ENCODE measurements around the gene RANBP3L.

The RANBP3L gene

GRCh38 chr5:36323926-36324781 is 22.5 kb upstream of the RANBP3L start:
- DNase-seq (ENCODE audit: low read depth) = no peak
- no peak overlapping the region for H3K4me3 ChIP-seq (ENCODE audit: low read depth, low read length)
- TF ChIP-seq CTCF (IDR thresholded peaks at IDR 0.05; ENCODE audit: low read depth, low read length, missing control alignments) = no peak

DNA sequence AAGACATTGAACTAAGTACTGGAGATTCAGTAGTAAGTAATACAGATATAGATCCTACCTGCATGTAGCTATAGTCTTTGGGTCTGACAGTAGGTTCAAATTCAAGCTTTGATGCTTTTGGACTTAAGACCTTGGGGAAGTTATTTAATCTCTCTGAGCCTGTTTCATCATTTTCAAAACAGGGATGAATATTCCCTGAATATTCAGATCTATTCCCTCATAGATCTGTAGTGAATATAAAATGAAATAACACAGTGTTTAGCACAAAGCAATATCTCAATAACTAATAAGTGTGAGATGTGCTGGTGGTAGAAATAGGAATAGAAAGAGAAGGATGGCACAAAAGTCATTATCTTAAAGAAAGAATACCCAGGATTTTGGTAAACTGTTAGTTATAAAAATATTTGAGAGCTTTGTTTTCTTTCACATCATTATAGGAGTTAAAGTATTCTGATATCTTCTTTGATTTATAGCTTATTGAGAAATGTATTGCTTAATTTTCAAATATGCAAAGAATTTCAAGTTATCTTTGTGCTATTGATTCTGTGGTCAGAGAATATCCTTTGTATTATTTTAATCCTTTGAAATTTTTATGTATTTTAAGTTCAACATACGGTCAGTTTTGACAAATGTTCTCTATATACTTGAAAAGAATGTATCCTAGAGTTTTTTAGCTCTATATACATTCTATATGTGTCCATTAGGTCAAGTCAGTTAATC is 11.4 kb upstream of the RANBP3L start:
- DNase-seq (ENCODE audit: low read depth) = no peak
- TF ChIP-seq CTCF (IDR thresholded peaks at IDR 0.05; ENCODE audit: low read depth, low read length, missing control alignments) = no peak

DNA sequence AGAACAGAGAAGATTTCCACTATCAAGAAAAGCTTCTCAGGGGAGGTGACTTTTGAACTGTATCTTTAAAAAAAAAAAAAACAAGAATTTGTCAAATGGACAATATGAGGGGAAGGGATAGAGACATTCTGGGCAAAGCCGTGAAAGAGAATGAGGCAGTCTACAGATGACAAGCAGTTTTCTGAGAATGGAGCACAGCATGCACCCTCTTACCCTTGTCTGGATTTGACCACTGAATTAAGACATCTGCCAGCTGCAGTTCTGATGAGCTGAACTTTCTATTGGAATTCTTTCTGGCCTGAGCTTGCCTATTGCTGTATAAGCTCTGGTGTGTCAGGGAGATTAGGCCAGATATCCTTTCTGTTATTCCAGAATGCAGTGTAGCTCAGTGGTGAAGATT is 10.3 kb upstream of the RANBP3L start:
- DNase-seq (ENCODE audit: low read depth) = no peak
- H3K4me3 ChIP-seq (ENCODE audit: low read depth, low read length) = no peak overlapping the region
- TF ChIP-seq CTCF (IDR thresholded peaks at IDR 0.05; ENCODE audit: low read depth, low read length, missing control alignments) = no peak

More for the DNA sequence above, 11.4 kb upstream of the RANBP3L start:
- H3K4me3 ChIP-seq (ENCODE audit: low read depth, low read length) = no peak overlapping the region

- H3K4me3 ChIP-seq (ENCODE audit: low read depth, low read length) = no peak overlapping the region
- DNase-seq (ENCODE audit: low read depth) = no peak
- no peak for TF ChIP-seq CTCF (IDR thresholded peaks at IDR 0.05; ENCODE audit: low read depth, low read length, missing control alignments)
Measured at GRCh38 chr5:36310138-36310537, 8.4 kb upstream of the RANBP3L start.

DNA sequence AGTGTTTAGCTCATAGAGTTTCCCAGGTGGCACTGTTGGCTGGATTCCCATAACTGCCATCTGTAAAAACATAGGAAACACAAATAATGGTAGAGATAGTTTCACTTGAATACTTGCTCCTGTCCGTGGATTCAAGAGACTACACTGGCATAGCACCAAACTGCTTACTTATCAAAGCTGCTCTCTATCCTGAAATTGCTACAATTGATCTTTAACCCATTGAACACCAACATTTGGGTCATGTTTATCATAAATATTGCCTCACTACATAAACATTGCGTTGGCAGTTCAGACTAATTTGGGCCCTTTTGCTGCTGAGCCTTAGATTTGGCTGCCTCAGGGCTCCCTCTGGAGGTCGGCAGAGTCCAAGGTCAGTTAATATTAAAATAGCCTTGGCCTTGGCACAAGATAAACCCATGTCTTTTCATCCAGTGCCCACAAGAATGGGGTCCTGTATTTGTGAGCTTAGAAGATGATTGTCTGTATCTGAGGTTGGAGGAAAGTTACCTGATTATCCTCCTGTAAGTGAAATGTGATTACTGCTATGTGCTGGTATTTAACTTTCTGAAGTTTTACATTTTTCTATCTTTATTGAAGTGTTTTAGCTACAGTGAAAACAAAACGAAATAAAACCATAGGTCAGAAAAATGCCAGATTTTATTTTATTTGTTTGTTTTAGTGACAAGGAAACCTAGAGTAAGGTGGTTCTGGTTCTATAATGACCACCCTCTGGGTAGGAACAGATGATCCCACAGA is 4.0 kb upstream of the RANBP3L start:
- DNase-seq (ENCODE audit: low read depth) = no peak
- TF ChIP-seq CTCF (IDR thresholded peaks at IDR 0.05; ENCODE audit: low read depth, low read length, missing control alignments) = peak; percentile 66
- H3K4me3 ChIP-seq (ENCODE audit: low read depth, low read length) = no peak overlapping the region

GRCh38 chr5:36304095-36304805 is 2.5 kb upstream of the RANBP3L start:
- TF ChIP-seq CTCF (IDR thresholded peaks at IDR 0.05; ENCODE audit: low read depth, low read length, missing control alignments) = no peak
- H3K4me3 ChIP-seq (ENCODE audit: low read depth, low read length) = no peak overlapping the region
- DNase-seq (ENCODE audit: low read depth) = no peak

Data from GM12864 (cell line).